ENCODE data around the gene SDF4.

GRCh38 chr1:1181129-1181937, 50.5 kb downstream of the SDF4 start:
- TF ChIP-seq, protein P1, sequence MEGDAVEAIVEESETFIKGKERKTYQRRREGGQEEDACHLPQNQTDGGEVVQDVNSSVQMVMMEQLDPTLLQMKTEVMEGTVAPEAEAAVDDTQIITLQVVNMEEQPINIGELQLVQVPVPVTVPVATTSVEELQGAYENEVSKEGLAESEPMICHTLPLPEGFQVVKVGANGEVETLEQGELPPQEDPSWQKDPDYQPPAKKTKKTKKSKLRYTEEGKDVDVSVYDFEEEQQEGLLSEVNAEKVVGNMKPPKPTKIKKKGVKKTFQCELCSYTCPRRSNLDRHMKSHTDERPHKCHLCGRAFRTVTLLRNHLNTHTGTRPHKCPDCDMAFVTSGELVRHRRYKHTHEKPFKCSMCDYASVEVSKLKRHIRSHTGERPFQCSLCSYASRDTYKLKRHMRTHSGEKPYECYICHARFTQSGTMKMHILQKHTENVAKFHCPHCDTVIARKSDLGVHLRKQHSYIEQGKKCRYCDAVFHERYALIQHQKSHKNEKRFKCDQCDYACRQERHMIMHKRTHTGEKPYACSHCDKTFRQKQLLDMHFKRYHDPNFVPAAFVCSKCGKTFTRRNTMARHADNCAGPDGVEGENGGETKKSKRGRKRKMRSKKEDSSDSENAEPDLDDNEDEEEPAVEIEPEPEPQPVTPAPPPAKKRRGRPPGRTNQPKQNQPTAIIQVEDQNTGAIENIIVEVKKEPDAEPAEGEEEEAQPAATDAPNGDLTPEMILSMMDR (IDR thresholded peaks at IDR 0.05; ENCODE audit: insufficient read depth, low read depth, low read length), result no peak
- no peak for TF ChIP-seq EZH2 (IDR thresholded peaks at IDR 0.05; ENCODE audit: insufficient read depth, low read length)

Measured in astrocyte (in vitro differentiated cells and primary cell).